NCI-H1436 (cell line): ENCODE data around the gene SERPINB2.
A peak's percentile ranks its signal among the peaks of the same experiment; 100 is the strongest.

Source experiments
- DNase-seq: peaks from one replicate; lab custom pipeline; 2025; lab: John Stamatoyannopoulos, UW

SERPINB2 gene, protein sequence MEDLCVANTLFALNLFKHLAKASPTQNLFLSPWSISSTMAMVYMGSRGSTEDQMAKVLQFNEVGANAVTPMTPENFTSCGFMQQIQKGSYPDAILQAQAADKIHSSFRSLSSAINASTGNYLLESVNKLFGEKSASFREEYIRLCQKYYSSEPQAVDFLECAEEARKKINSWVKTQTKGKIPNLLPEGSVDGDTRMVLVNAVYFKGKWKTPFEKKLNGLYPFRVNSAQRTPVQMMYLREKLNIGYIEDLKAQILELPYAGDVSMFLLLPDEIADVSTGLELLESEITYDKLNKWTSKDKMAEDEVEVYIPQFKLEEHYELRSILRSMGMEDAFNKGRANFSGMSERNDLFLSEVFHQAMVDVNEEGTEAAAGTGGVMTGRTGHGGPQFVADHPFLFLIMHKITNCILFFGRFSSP

DNA sequence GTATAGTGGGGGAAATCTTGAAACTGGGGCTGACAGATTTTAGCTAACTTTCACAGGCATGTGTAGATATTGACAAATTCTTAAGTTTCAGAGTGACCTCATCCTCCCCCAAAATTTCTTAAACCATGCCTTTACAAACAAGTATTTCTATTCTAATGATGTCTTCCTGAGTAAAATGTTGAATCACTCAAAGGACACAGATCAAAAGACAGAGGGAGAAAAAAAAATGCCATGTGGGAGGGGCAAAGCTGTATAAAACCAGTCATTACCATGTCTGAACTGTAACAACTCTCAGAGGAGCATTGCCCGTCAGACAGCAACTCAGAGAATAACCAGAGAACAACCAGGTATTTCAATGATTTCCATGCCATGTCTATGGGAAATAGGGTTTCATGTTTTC is at the start of gene SERPINB2:
Gene SERPINB2, plus strand, starts transcription at position 282 of the 400 bp plus-strand sequence. CDS start 3,740 bp downstream, outside the sequence.
- DNase-seq: no peak

DNA sequence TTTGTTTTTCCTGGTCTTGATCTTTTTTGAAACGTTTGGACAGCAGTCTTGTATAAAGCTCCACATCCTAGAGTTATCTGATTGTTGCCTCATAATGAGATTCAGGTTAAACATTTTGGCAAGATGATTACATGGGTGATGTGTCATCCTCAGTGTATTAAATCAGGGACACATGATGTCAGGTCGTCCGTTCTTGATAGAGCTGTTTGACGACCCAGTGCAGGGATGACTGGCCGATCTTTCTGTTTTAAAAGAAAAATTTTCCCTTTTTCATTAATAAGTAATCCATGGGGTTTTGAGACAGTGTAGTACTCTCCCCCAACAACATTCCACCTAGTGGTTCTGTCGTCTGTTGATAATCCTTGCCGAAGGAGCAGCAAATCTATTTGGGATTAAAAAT is 44.5 kb upstream of the SERPINB2 start:
- DNase-seq: no peak

DNA sequence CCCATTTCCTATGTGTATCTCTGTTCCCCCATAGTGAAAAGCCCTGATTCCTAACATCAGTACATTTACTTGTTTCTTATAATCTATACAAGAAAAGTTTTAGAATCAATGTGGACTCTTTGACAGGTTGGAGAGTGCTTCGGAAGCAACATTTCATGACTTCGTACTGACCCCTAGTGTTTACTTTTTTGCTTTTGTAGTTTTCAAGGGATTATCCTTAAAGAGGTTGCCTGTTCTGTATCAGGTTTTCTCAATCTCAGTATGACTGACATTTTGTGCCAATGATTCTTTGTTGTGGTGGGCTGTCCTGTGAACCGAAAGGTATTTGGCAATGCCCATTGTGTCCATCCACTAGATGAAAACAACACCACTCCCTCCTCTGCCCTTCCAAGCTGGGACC is 43.3 kb upstream of the SERPINB2 start:
- no peak for DNase-seq

DNA sequence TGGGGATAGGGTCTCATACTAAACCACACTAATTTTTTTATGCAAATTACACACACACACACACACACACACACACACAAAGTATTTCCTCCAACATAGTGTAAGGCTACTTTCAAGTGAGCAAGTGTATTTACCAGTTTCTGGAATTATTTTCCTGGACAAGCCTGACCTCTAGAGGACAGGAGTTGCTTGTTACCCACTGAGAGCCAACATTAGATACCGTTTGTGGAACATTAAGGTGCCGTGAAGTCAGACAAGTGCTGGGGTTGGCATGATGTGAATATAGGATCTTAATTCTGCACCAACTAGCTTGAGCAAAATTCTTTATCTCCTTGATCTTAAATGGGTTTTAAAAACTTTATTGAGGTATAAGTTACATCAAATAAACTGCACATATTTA is 39.3 kb upstream of the SERPINB2 start:
- DNase-seq: peak; percentile 15

DNA sequence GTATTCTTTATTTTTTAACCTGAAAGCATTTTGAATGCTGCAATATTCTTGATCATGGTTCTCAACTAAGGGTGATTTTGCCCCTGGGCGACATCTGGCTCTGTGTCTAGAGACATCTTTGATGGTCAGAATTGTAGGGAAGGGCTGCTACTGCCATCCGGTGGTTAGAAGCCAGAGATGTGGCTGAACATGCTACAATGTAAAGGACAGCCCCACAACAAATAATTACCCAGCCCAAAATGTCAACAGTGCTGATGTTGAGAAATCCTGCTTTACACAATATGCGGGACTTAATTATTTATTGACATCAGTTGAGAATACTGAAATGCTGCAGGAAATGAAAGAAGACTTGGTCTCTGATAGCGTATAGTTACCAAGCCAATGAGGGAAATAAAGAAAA is 37.5 kb upstream of the SERPINB2 start:
- DNase-seq: no peak

DNA sequence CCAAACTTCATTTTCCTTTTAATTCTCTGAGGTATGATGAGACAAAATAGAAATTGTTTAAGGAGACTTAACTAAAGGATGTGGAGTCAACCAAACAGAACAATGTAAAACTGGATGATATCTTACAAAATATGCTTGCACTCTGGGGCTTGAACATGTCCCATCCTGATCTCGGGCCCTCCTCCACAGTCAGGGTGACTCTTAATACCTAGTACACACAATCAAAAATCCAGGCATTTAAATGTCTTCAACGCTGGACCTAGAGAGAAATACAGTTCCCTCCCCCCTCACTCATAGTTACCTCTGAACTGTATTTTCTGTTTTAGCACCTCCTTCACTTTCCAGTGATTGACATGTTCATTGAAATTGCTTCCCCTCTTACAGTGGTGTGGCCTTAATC is 36.9 kb upstream of the SERPINB2 start:
- no peak for DNase-seq

DNA sequence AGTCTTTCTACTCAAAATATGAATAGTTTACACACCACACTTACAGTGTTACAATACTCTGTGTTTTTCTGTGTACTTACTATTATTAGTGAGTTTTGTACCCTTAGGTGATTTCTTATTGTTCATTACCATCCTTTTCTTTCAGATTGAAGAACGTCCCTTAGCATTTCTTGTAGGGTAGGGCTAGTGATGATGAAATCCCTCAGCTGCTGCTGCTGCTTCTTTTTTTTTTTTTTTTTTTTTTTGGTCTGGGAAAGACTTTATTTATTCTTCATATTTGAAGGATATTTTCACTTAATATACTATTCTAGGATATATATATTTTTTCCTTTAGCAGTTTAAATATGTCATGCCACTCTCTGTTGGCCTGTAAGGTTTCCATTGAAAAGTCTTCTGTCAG is 29.0 kb upstream of the SERPINB2 start:
- DNase-seq: no peak

DNA sequence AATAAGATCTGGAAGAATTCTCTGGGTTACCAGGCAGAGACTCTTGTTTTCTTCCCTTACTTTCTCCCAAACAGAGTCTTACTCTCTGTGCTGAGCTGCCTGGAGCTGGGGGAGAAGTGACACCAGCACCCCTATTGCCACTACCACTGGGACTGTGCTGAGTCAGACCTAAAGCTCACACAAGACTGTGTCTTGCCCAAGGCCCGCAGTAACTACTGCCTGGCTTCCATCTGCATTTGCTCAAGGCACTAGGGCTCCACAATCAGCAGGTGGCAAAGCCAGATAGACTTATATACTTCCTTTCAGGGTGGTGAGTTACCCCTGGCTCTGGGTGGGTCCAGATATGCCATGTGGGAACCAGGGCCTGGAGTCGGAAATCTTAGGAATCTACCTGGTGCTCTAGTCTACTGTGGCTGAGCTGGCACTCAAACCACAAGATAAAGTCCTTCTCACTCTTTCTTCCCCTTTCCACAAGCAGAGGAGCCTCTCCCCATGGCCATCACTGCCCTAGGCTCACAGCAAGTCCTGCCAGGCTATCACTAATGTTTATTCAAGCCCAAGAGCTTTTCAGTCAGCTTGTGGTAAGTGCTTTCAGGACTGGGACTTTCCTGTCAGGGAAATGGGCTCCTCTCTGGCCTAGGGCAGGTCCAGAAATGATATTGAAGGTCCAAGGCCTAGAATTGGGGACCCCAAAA is 27.6 kb upstream of the SERPINB2 start:
- no peak for DNase-seq

DNA sequence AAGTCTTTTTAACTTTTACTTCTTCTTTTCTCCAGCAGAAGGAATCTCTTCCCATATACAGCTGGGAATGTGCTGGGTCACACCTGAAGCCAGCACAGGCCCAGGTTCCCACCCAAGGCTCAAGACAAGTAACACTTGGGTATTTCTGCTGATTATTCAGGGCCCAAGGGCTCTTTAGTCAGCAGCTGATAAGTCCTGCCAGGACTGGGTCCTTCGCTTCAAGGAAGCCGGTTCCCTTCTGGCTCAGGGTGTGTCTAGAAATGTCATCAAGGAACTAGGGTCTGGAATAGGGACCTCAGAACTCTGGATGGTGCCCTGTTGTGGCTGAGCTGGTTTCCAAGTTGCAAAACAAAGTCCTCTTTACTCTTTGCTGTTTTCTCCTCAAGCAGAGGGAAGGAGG is 27.0 kb upstream of the SERPINB2 start:
- no peak for DNase-seq

DNA sequence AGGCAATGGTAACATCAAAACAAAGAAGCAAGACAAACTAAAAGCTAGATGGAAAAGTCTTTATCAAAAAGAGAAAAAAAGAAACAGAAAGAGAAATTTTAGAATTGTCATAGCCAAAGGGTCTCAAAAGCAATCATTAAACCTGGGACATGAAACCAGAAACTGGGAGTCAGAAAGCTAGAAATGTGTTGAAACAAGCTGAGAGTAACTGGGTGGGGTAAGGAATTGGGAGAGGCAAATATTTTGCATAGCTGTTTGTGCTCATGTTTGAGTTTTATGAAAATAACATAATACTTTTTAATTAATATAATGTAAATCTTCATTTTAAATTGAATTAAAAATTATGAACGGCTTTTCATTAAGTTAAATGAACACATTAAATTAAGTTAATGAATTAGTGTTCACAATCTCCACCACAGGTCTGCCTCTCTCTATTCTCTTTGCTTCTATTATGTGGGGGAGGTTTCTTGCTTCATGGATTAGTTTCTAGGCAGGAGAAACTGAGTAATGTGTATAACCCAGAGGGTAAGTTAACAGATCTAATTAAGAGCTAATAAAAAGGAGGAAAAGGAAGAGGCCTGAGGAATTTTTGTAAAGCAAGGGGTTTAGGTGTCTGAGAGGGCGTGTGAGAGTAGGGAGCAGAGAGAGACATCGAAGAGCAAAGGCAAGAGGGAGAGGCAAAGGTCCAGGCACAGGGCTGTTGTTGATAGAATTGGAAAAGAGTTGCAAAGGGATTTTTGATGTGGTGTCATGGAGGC is 20.0 kb upstream of the SERPINB2 start:
- no peak for DNase-seq

DNA sequence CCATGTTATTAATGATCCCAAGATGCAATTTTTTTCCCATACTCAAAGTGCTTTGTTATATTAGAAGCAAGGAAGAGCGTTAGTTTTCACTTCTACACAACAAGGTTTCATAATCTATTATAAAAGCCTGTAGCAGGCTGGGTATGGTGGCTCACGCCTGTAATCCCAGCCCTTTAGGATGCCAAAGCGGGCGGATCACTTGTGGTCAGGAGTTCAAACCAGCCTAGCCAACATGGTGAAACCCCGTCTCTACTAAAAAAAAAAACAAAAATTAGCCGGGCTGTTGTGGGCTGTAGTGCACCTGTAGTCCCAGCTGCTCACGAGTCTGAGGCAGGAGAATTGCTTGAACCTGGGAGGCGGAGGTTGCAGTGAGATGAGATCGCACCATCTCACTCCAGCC is 19.0 kb upstream of the SERPINB2 start:
- DNase-seq: no peak

DNA sequence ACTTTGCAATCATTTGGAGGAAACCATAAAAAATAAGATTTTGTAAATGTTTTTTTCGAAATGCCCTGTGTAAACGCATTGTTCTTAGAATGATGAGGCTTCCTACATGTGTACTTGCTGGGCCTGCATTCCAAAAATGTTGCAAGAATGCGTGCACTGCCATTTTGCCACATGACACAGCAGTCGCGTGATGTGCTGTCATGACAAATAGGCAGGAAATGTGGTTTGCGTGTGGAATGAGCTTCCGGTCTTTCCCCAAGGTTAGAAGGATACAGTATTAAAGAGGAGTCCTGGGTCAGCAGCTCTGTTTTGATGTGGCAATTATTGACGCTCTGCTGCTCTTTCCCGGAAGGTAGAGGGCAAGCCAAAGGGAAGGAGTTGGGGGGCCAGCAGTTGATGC is 18.1 kb upstream of the SERPINB2 start:
- DNase-seq: no peak

DNA sequence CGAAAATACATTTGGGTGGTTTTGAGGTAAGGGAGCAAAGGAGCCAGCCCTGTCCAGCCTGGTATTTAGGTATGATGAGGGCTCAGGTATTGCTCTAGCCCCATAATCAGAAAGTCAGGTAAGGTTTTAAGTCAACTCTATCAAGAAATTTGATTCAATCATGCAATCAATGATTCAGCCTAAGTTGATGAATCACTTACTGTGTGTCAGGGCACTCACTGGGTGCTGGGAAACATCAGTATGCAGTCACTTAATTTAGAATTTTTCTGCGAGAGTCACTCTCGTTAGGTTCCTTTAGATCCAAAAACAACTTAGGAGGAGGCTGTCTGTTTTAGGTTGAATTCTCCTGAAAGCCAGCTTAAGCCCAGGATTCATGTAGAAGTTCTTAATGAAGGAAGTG is 17.7 kb upstream of the SERPINB2 start:
- DNase-seq: no peak

DNA sequence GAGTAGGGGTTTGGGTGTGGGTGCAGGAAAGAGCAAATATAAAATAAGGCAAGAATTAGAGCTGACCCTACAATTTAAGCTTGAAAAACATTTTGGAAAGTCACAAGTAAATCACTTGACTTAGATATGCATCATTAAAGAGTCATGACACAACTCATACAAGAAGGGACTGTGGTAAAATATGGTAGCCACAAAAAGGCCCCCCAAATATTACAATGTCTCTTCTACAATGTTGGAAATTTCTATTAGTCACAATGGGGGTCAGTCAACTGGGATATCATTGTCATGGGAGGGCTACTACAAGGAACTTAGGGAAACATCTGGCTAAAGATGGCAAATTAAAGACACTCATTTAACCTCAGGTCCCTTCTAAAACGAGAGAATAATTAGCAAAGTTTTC is 15.7 kb upstream of the SERPINB2 start:
- DNase-seq: no peak

DNA sequence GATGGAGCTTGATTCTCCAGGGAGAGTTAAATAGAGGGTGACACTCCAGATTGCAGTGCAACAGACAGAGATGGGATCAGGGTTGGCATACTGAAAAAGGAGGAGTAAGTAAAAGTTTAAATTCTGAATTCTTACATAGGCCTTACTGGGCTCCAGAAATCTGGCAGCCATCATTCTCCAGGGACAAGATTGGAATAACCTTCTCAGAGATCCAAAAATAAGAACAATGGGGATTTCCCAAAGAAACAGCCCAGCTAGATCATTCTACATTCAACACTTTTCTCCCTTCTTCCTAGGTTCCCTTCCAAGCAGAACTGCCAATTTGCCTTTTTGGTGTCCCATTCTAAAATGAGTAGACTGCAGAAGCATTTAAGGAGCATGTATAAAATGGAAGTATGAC is 14.9 kb upstream of the SERPINB2 start:
- DNase-seq: no peak

DNA sequence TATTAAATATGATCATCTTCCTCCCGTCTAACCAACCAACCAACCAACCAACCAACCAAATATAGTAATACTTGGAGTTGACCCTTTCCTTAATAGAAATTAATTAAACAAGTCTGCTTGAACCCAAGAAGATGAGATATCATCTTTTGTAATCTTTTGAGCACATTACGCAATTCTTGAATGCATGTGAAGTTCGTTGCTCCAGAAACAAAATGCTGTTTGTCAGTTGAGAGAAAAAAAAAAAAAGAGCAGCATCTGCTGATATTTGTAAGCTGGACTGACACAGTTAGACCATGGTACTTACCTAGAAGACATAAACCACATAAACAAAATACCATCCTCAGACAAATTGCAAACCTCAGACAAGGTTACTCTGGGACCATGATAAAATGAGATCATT is 9.2 kb upstream of the SERPINB2 start:
- no peak for DNase-seq

DNA sequence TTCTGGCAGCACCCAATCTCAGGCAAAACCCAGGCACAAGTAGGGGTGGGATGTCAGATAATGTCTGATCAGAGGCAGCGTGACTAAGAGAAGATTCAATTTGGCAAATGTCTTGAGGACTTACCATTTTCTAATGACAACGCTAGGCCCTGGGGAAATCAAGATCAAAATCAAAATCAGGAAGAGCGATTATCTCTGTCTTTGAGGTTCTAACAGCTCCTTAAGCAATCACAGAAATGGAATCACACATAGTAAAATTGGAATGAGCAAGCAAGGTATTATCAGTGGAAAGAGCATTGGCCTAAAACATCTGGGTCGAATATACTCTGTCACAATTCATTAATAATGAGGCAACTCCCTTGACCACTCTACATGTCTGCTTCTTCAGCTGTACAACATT is 8.6 kb upstream of the SERPINB2 start:
- DNase-seq: no peak

DNA sequence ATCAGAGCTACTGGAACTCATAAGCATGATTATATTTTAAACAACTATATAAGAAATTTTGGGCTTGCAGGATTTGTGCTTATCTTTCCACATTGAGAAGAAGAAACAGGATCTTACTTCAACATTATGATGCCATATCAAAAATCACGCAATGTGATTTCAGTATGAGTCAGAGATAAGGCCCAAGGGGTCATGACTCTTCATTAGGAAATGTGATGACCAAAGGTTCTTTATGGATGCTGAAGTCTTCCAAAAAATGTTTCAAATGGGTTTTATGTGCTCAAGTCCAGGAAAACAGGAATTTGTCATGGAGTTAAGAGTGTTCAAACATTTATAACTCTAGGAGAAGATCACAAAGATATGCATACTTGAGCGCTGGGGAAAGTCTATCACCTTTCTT is 7.8 kb upstream of the SERPINB2 start:
- no peak for DNase-seq

DNA sequence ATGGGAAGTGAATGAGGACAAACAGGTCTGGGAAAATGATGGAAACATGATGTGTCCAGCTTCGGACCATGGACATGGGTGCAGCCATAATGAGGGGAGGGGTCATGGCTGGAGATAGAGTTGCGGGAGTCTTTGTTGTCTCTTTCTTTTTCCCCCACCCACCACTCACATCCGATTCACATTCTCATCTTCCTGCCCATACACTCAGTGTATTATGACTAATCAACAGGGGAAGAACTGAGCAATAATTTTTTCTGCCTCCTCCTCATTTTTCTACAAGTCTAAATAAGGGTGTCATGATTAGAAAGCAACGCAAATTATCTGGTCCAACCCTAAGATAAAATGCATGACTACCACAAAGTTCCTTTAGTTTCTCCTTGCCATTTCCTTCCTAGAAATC is 5.7 kb upstream of the SERPINB2 start:
- DNase-seq: no peak

DNA sequence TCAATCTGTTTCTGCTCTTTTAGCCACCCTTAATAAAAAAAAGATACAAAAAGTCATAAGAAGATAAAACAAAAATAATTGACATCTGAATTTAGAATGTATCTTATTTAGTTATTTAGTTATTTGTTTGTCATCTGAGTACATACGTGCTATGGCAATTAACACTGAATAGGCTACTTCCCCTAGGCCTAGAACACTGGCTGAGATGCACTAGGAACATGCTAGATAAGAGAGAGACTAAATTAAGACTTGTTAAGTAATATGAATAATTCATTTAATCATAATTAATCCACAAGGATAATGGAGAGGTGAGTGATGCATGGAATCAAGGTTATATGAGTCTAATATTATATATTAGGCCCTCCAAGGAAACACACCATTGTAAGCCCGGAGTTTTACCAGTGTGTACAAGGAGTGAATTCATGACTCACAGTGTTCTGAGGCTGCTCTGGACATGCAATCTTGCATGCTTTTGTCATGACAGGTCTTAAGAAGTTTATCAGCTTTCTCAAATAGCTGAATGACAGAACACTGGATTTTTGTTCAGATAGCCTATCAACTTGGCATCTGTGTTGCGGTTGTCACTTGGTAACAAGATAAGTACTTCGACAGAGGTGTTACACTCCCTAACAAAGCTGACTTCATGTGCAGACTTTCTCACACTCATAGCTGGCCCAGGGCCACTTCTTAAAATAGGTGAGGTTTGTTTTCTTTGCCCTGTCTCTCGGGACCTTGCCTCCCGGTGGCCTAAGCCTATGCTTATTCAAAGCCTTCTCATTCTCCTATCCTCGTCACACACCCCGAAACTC is 5.0 kb upstream of the SERPINB2 start:
- no peak for DNase-seq

DNA sequence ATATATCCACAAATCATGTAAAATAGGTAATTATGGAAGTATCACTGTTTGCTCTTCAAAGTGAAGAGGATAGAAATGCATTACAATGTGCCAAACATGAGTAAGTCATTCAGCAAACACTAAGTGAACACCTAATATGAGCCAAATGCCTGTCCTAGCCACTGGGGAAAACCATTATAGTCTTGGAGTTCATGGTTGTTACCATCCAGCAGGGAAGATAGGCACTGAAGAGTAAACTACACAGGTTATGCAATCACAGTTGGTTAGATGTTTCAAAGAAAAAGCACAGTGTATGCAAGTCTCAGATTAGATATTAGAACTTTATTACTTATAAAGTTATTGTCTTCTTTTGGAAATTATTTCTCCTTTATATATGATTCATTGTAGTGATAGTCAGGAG is 3.9 kb upstream of the SERPINB2 start:
- DNase-seq: no peak
